BJ (cell line): ENCODE measurements around the gene KCND2. TPM values are rescaled to one million over a fixed set of nuclear protein-coding genes. Genes with fewer than 3 reads are reported as not detected.
"Not testable (repeated sequence)": the region's sequence is repeated elsewhere in the genome, so short reads cannot be mapped to it uniquely, and the experiment has no call there.

Source experiments
- CTCF ChIA-PET: fragments of 350-600 bp; formaldehyde crosslinking; extraction: SDS; loops from one replicate; lab custom pipeline; 2021; ENCODE audit warnings: antibody characterized with exemption, inconsistent platforms; lab: Yijun Ruan, JAX
- POLR2A ChIA-PET: fragments of 300-600 bp; sonication (Branson Sonifier 250); formaldehyde crosslinking; extraction: SDS; loops from one replicate; lab custom pipeline; 2021; ENCODE audit warnings: antibody characterized with exemption; lab: Charles Lee
- DNase-seq: peaks from one replicate; pipeline ENCODE4 v3.0.0-alpha.2; 2011; ENCODE audit warnings: low read depth
- H3K27me3 ChIP-seq: 2 replicates; pipeline ENCODE4 v1.6.0; 2011; ENCODE audit warnings: low read length; ENCODE audit not compliant: control insufficient read depth, insufficient read depth
- H3K36me3 ChIP-seq: 2 replicates; pipeline ENCODE4 v1.5.1; 2011; ENCODE audit warnings: low read length; ENCODE audit not compliant: control insufficient read depth, insufficient read depth
- H3K4me3 ChIP-seq: 2 replicates; pipeline ENCODE4 v1.5.1; 2011; ENCODE audit warnings: low read depth, mild to moderate bottlenecking, control low read depth, low read length
- CTCF ChIP-seq: IDR thresholded peaks from 2 replicates; pipeline ENCODE4 v1.5.1; 2011; ENCODE audit warnings: low read depth, mild to moderate bottlenecking, control low read depth, inconsistent platforms, low read length, moderate library complexity; ENCODE audit not compliant: insufficient read depth
- polyA plus RNA-seq: library from polyadenylated mRNA; depleted of rRNA; stranded (reverse); fragments of >200 nt; gene quantifications from 2 replicates; pipeline ENCODE4 v1.2.3, GENCODE V29; 2011

The KCND2 gene
- polyA plus RNA-seq, 1 experiment = not detected

GRCh38 chr7:120553491-120553890 lies 280.5 kb downstream of the KCND2 start:
- TF ChIP-seq CTCF = no peak
- no peaks in the 10 kb centered on the region for H3K27me3 ChIP-seq
- POLR2A ChIA-PET = no interaction called here
- H3K36me3 ChIP-seq = no peaks in the 10 kb centered on the region
- CTCF ChIA-PET = no interaction called here
- no peak overlapping the region for H3K4me3 ChIP-seq
- no peak for DNase-seq

GRCh38 chr7:120554960-120555571 lies 282.1 kb downstream of the KCND2 start:
- TF ChIP-seq CTCF = peak; percentile 53
- ChIA-PET CTCF (interaction anchor here (1.3 to 1.4 kb wide), 2 partner anchors 10 to 17 kb away, joined by 3 to 4 read pairs; no protein-coding TSS in a partner anchor), POLR2A (no interaction called here)
- Histone ChIP-seq H3K4me3 (no peak overlapping the region), H3K27me3 (no peaks in the 10 kb centered on the region), H3K36me3 (no peaks in the 10 kb centered on the region)
- DNase-seq = no peak

- ChIA-PET CTCF (no interaction called here), POLR2A (no interaction called here)
- no peak for DNase-seq
- no peak overlapping the region for H3K4me3 ChIP-seq
- no peaks in the 10 kb centered on the region for H3K27me3 ChIP-seq
- no peak for TF ChIP-seq CTCF
- H3K36me3 ChIP-seq = no peaks in the 10 kb centered on the region
Measured at GRCh38 chr7:120564145-120564544, 291.2 kb downstream of the KCND2 start.

- TF ChIP-seq CTCF = no peak
- ChIA-PET POLR2A (no interaction called here), CTCF (no interaction called here)
- no peak overlapping the region for H3K4me3 ChIP-seq
- no peak for DNase-seq
- H3K27me3 ChIP-seq = no peaks in the 10 kb centered on the region
- no peaks in the 10 kb centered on the region for H3K36me3 ChIP-seq
Measured at GRCh38 chr7:120567204-120567603, 294.2 kb downstream of the KCND2 start.

GRCh38 chr7:120578657-120579056 lies 305.7 kb downstream of the KCND2 start:
- POLR2A ChIA-PET, CTCF ChIA-PET, H3K4me3 ChIP-seq, DNase-seq, H3K36me3 ChIP-seq, H3K27me3 ChIP-seq: not testable (repeated sequence)

- POLR2A ChIA-PET = no interaction called here
- DNase-seq = no peak
- CTCF ChIA-PET = no interaction called here
Measured at GRCh38 chr7:120582916-120583315, 309.9 kb downstream of the KCND2 start.

More at GRCh38 chr7:120582916-120583315, 309.9 kb downstream of the KCND2 start:
- no peak for TF ChIP-seq CTCF
- Histone ChIP-seq H3K36me3 (no peaks in the 10 kb centered on the region), H3K27me3 (no peaks in the 10 kb centered on the region), H3K4me3 (no peak overlapping the region)
